SKM-1 treated with dmso at 0.1 percent for 144 hours (cell line): Measurements from ENCODE around the gene TBC1D16.
"Not testable (repeated sequence)": the region's sequence is repeated elsewhere in the genome, so short reads cannot be mapped to it uniquely, and the experiment has no call there.

ENCODE experiments used
- DNase-seq: peaks from one replicate; lab custom pipeline; 2025; ENCODE audit not compliant: unreplicated experiment; lab: John Stamatoyannopoulos, UW

Gene TBC1D16

GRCh38 chr17:79904865-79905264, 130.8 kb downstream of the TBC1D16 start:
- no peak for DNase-seq

GRCh38 chr17:79902146-79902791, 133.4 kb downstream of the TBC1D16 start:
- DNase-seq: no peak

- DNase-seq: no peak
These were observed 134.5 kb downstream of the TBC1D16 start for GRCh38 chr17:79901131-79901530.

- DNase-seq: no peak
These were observed 136.1 kb downstream of the TBC1D16 start for GRCh38 chr17:79899584-79899983.

- no peak for DNase-seq
These were observed 138.2 kb downstream of the TBC1D16 start for GRCh38 chr17:79897243-79898063.

- not testable (repeated sequence) for DNase-seq
These were observed 142.2 kb downstream of the TBC1D16 start for GRCh38 chr17:79893457-79893856.

- no peak for DNase-seq
These were observed 143.0 kb downstream of the TBC1D16 start for GRCh38 chr17:79892457-79893241.

- DNase-seq: no peak
These were observed 144.4 kb downstream of the TBC1D16 start for GRCh38 chr17:79891113-79891730.

GRCh38 chr17:79890706-79891105, 145.0 kb downstream of the TBC1D16 start:
- no peak for DNase-seq

- no peak for DNase-seq
These were observed 146.6 kb downstream of the TBC1D16 start for GRCh38 chr17:79888811-79889634.

- no peak for DNase-seq
These were observed 147.6 kb downstream of the TBC1D16 start for GRCh38 chr17:79888009-79888540.

- DNase-seq: no peak
These were observed 148.2 kb downstream of the TBC1D16 start for GRCh38 chr17:79887451-79887991.

GRCh38 chr17:79883202-79883601, 152.5 kb downstream of the TBC1D16 start:
- no peak for DNase-seq
